ENCODE measurements around the gene SEC61B.

The SEC61B gene

DNA sequence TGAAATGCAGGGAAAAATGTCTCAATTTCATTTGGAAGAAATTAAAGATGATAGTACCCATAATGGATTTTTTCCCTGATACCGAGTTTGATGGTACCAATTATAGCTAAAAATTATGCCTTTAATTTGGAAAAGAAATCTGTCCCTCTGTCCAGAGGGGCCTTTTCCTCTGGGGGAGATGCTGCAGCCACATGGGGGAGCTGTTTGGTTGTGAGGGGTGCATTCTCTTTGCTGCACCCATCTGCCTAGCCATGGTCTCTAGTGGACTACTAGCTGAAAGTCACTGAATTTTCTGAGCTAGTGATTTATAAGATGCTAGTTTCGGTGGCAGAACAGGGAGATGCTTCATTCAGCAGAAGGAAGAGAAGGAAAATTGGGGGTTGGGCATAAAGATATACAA lies 9.6 kb downstream of the SEC61B start (continued):
- TF ChIP-seq, protein P1, sequence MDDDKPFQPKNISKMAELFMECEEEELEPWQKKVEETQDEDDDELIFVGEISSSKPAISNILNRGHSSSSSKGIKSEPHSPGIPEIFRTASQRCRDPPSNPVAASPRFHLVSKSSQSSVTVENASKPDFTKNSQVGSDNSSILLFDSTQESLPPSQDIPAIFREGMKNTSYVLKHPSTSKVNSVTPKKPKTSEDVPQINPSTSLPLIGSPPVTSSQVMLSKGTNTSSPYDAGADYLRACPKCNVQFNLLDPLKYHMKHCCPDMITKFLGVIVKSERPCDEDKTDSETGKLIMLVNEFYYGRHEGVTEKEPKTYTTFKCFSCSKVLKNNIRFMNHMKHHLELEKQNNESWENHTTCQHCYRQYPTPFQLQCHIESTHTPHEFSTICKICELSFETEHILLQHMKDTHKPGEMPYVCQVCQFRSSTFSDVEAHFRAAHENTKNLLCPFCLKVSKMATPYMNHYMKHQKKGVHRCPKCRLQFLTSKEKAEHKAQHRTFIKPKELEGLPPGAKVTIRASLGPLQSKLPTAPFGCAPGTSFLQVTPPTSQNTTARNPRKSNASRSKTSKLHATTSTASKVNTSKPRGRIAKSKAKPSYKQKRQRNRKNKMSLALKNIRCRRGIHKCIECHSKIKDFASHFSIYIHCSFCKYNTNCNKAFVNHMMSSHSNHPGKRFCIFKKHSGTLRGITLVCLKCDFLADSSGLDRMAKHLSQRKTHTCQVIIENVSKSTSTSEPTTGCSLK (tag by site-specific recombination; IDR thresholded peaks at IDR 0.05): no peak
- no peak for TF ChIP-seq ZNF555 (tag by site-specific recombination; conservative IDR thresholded peaks at IDR 0.05)
- TF ChIP-seq KLF10 (tag by site-specific recombination; IDR thresholded peaks at IDR 0.05): no peak
- TF ChIP-seq ZNF514 (tag by site-specific recombination; IDR thresholded peaks at IDR 0.05): no peak
- no peak for TF ChIP-seq ZNF548 (tag by site-specific recombination; IDR thresholded peaks at IDR 0.05)
- TF ChIP-seq, protein P2, sequence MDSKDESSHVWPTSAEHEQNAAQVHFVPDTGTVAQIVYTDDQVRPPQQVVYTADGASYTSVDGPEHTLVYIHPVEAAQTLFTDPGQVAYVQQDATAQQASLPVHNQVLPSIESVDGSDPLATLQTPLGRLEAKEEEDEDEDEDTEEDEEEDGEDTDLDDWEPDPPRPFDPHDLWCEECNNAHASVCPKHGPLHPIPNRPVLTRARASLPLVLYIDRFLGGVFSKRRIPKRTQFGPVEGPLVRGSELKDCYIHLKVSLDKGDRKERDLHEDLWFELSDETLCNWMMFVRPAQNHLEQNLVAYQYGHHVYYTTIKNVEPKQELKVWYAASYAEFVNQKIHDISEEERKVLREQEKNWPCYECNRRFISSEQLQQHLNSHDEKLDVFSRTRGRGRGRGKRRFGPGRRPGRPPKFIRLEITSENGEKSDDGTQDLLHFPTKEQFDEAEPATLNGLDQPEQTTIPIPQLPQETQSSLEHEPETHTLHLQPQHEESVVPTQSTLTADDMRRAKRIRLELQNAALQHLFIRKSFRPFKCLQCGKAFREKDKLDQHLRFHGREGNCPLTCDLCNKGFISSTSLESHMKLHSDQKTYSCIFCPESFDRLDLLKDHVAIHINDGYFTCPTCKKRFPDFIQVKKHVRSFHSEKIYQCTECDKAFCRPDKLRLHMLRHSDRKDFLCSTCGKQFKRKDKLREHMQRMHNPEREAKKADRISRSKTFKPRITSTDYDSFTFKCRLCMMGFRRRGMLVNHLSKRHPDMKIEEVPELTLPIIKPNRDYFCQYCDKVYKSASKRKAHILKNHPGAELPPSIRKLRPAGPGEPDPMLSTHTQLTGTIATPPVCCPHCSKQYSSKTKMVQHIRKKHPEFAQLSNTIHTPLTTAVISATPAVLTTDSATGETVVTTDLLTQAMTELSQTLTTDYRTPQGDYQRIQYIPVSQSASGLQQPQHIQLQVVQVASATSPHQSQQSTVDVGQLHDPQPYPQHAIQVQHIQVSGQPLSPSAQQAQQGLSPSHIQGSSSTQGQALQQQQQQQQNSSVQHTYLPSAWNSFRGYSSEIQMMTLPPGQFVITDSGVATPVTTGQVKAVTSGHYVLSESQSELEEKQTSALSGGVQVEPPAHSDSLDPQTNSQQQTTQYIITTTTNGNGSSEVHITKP (tag by site-specific recombination; IDR thresholded peaks at IDR 0.05): no peak

DNA sequence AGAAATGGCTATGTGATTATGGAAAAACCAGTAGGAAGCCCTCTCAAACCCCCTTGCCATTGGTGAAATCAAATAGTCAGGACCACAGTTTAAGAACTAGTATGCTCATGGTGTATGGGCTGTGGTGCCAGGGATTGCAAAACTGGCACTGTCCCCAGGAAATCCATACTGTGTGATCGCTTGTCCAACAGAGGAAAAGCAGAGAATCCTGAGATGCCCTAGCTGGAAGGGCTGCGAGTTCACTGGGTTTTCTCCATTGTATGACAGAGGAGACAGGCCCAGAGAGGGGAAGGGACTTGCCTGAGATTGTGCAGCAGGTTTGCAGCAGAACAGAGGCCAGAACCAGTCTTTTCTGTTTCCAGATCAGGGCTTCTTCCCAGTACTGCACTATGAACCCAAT lies 12.5 kb downstream of the SEC61B start:
- Histone ChIP-seq H3K9me3 (ENCODE audit: control insufficient read depth, insufficient read depth, low read depth, low read length) (no peaks in the 10 kb centered on the region), H3K36me3 (ENCODE audit: control insufficient read depth in 2 of 2, insufficient read depth in 1 of 2, low read length in 2 of 2) (peaks cover 8 to 35% of the 10 kb centered on the region in 2 experiments; a peak in 2 of 3 replicates), H3K4me1 (ENCODE audit: control insufficient read depth, insufficient read depth, low read length) (no peaks in the 10 kb centered on the region), H3K4me3 (ENCODE audit: low read depth, low read length) (no peak overlapping the region), H3K27ac (ENCODE audit: extremely low read depth, low read depth, low read length) (no peak overlapping the region)
- ChIA-PET POLR2A (interaction anchor here (4.4 kb wide), 1 partner anchor 12 kb away, joined by 29 read pairs; the partner anchor contains the start of genes ALG2 and SEC61B), CTCF (interaction anchor here (1.1 kb wide), 2 partner anchors 71 to 576 kb away, joined by 3 read pairs; no protein-coding TSS in a partner anchor)
- TF ChIP-seq, protein P2 (tag by site-specific recombination; IDR thresholded peaks at IDR 0.05): no peak
- TF ChIP-seq ZNF777 (tag by site-specific recombination; IDR thresholded peaks at IDR 0.05; ENCODE audit: borderline replicate concordance) (no peak), ZNF654 (tag by site-specific recombination; IDR thresholded peaks at IDR 0.05; ENCODE audit: low read depth) (no peak), ZNF768 (tag by site-specific recombination; IDR thresholded peaks at IDR 0.05) (no peak), ZBTB48 (tag by site-specific recombination; IDR thresholded peaks at IDR 0.05) (no peak), ZIC2 (tag by site-specific recombination; IDR thresholded peaks at IDR 0.05) (no peak), ZBTB7A (tag by site-specific recombination; IDR thresholded peaks at IDR 0.05; ENCODE audit: low read depth) (no peak), MZF1 (tag by site-specific recombination; IDR thresholded peaks at IDR 0.05; ENCODE audit: borderline replicate concordance) (no peak), ZNF843 (tag by site-specific recombination; IDR thresholded peaks at IDR 0.05) (no peak), TRIM28 (IDR thresholded peaks at IDR 0.05; ENCODE audit: borderline replicate concordance, low read length) (no peak)
- TF ChIP-seq, protein P3, sequence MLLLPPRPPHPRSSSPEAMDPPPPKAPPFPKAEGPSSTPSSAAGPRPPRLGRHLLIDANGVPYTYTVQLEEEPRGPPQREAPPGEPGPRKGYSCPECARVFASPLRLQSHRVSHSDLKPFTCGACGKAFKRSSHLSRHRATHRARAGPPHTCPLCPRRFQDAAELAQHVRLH (tag by site-specific recombination; IDR thresholded peaks at IDR 0.05): no peak
- TF ChIP-seq, protein P4, sequence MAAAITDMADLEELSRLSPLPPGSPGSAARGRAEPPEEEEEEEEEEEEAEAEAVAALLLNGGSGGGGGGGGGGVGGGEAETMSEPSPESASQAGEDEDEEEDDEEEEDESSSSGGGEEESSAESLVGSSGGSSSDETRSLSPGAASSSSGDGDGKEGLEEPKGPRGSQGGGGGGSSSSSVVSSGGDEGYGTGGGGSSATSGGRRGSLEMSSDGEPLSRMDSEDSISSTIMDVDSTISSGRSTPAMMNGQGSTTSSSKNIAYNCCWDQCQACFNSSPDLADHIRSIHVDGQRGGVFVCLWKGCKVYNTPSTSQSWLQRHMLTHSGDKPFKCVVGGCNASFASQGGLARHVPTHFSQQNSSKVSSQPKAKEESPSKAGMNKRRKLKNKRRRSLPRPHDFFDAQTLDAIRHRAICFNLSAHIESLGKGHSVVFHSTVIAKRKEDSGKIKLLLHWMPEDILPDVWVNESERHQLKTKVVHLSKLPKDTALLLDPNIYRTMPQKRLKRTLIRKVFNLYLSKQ (tag by site-specific recombination; IDR thresholded peaks at IDR 0.05; ENCODE audit: borderline replicate concordance): no peak
- TF ChIP-seq, protein P5, sequence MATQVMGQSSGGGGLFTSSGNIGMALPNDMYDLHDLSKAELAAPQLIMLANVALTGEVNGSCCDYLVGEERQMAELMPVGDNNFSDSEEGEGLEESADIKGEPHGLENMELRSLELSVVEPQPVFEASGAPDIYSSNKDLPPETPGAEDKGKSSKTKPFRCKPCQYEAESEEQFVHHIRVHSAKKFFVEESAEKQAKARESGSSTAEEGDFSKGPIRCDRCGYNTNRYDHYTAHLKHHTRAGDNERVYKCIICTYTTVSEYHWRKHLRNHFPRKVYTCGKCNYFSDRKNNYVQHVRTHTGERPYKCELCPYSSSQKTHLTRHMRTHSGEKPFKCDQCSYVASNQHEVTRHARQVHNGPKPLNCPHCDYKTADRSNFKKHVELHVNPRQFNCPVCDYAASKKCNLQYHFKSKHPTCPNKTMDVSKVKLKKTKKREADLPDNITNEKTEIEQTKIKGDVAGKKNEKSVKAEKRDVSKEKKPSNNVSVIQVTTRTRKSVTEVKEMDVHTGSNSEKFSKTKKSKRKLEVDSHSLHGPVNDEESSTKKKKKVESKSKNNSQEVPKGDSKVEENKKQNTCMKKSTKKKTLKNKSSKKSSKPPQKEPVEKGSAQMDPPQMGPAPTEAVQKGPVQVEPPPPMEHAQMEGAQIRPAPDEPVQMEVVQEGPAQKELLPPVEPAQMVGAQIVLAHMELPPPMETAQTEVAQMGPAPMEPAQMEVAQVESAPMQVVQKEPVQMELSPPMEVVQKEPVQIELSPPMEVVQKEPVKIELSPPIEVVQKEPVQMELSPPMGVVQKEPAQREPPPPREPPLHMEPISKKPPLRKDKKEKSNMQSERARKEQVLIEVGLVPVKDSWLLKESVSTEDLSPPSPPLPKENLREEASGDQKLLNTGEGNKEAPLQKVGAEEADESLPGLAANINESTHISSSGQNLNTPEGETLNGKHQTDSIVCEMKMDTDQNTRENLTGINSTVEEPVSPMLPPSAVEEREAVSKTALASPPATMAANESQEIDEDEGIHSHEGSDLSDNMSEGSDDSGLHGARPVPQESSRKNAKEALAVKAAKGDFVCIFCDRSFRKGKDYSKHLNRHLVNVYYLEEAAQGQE (tag by site-specific recombination; IDR thresholded peaks at IDR 0.05): no peak
- TF ChIP-seq, protein P6, sequence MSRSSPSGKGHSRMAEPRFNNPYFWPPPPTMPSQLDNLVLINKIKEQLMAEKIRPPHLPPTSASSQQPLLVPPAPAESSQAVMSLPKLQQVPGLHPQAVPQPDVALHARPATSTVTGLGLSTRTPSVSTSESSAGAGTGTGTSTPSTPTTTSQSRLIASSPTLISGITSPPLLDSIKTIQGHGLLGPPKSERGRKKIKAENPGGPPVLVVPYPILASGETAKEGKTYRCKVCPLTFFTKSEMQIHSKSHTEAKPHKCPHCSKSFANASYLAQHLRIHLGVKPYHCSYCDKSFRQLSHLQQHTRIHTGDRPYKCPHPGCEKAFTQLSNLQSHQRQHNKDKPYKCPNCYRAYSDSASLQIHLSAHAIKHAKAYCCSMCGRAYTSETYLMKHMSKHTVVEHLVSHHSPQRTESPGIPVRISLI (tag by site-specific recombination; IDR thresholded peaks at IDR 0.05): no peak
